GM20000 (cell line): Measurements from ENCODE around the gene GALK2.
"Not testable (repeated sequence)": the region's sequence is repeated elsewhere in the genome, so short reads cannot be mapped to it uniquely, and the experiment has no call there.

Source experiments
- DNase-seq: peaks from one replicate; pipeline ENCODE4 v3.0.0; 2012; ENCODE audit warnings: low spot score
- TF ChIP-seq, protein P1 (sequence below): IDR thresholded peaks from 2 replicates; pipeline ENCODE4 v1.5.1; 2012; ENCODE audit warnings: mild to moderate bottlenecking, control low read depth; ENCODE audit errors: extremely low read depth, missing control alignments

GALK2 gene

DNA sequence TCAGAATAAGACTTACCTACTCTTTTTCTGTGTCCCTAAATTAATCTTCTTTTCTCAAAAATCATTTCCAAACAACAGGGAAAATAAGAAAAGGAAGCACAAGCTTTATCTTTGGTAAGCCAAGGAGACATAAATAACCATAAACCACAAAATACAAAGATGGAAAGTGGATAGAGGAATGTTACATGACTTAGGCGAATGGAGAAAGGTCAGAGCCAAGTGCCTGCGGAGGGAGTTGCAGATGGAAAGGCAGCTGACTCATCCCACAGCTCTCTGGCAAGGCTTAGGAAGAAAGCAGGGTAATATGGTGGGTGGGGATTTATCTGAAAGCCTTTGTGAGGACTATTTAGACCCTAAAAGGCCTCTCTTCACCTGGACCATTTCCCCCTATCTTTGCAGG is 72.8 kb downstream of the GALK2 start:
- no peak for DNase-seq
- TF ChIP-seq, protein P1, sequence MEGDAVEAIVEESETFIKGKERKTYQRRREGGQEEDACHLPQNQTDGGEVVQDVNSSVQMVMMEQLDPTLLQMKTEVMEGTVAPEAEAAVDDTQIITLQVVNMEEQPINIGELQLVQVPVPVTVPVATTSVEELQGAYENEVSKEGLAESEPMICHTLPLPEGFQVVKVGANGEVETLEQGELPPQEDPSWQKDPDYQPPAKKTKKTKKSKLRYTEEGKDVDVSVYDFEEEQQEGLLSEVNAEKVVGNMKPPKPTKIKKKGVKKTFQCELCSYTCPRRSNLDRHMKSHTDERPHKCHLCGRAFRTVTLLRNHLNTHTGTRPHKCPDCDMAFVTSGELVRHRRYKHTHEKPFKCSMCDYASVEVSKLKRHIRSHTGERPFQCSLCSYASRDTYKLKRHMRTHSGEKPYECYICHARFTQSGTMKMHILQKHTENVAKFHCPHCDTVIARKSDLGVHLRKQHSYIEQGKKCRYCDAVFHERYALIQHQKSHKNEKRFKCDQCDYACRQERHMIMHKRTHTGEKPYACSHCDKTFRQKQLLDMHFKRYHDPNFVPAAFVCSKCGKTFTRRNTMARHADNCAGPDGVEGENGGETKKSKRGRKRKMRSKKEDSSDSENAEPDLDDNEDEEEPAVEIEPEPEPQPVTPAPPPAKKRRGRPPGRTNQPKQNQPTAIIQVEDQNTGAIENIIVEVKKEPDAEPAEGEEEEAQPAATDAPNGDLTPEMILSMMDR: no peak

DNA sequence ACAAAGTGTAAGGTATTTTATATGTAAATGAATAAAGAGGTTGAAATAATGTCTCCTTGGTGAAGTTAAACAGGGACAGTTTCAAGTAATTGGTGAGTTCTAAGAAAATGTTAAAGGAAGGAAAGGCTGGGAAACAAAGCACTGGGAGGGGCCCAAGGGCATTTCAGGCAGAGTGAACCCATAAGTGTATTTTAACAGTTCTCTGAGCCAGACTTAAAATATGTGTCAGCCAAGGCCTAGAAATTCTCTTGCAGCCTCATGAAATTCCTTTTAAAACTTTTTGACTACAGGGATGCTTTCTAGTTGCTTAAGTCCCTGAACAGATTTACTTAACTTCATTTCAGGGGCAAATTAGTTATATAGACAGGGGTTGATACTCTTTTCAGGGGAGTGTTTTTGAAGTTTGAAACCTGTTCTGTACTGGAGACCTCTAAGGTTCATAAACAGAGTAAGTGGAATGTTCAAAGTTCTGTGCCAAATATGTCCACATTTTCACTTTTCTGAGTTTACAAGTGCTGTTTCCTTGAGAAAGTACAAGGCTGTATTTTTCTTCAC is 77.6 kb downstream of the GALK2 start:
- DNase-seq: no peak
- TF ChIP-seq, protein P1: no peak

DNA sequence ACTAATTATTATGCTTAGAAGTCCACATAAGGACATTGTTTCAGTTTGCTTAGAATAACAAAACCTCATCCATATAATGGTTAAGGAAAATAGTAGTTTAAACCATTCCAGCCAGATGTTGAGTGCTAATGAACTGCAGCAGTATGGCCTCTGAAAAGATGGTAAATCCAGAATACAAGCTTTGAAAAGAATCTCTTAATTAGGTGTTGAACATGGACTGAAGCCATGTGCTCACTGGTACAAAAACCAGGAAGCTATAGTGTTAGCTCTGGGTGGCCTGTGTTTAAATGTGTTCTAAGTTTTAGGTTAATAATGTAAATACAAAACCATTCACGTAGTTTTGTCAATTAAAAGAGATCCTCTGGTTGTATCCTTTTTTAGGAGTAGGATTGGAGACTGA is 78.2 kb downstream of the GALK2 start:
- no peak for DNase-seq
- TF ChIP-seq, protein P1: no peak

DNA sequence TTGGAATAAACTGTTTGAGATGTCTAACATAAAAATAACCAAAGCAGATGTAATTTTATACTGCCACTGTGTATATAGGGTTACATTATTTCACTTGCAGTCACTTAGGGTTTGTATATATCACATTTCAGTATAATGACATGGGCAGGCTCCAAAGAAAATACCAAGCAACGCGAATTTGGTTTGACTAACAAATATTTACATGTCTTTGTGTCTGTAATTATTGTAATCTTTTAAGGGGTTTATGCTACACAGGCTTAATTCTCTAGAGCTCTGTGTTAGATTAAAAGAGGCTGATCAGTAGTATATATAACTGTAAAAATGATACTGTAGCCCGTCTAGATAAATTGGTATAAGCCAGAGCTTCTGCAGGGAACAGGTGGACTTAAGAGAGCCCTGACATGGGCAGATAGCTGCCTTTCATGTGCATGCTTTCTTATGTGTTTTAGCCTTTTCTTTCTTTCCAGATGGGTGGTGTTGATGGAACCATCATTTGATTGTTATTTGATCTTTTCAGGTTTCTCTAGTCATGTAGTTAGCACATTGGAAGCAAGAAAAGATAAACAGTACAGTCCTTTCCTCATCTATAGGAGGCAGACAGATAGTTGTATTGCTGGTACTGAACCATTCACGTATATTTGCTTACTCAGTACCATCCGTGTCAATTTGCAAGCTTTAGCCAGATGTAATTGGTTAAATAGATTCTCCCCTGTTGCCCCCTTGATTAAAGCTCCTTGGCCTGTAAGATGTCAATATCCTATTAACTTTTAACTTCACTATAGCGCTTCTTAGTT is 86.1 kb downstream of the GALK2 start:
- TF ChIP-seq, protein P1: no peak
- DNase-seq: no peak

DNA sequence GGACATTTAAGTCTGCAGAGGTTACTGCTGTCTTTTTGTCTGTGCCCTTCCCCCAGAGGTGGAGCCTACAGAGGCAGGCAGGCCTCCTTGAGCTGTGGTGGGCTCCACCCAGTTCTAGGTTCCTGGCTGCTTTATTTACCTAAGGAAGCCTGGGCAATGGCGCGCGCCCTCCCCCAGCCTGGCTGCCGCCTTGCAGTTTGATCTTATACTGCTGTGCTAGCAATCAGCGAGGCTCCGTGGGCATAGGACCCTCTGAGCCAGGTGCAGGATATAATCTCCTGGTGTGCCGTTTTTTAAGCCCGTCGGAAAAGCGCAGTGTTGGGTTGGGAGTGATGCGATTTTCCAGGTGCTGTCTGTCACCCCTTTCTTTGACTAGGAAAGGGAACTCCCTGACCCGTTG is 95.1 kb downstream of the GALK2 start:
- DNase-seq: not testable (repeated sequence)

DNA sequence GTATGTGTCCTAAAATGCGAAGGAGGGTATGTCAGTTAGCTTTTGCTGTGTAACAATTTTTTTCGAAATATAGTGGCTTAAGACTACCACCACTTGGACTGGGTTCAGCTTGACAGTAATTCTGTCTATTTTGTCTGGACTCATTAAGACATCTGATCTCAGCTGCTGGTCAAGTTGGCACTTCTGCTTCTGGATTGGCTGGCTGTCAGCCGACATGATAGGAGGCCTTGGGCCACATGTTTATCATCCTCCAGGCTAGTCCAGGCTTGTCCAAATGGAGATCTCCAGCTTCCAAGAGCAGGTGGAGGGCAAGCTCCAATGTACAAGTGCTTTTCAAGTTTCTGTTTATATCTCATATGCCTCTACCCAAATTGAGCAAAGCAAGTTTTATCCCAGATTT is 95.9 kb downstream of the GALK2 start:
- DNase-seq: no peak
- TF ChIP-seq, protein P1: no peak

DNA sequence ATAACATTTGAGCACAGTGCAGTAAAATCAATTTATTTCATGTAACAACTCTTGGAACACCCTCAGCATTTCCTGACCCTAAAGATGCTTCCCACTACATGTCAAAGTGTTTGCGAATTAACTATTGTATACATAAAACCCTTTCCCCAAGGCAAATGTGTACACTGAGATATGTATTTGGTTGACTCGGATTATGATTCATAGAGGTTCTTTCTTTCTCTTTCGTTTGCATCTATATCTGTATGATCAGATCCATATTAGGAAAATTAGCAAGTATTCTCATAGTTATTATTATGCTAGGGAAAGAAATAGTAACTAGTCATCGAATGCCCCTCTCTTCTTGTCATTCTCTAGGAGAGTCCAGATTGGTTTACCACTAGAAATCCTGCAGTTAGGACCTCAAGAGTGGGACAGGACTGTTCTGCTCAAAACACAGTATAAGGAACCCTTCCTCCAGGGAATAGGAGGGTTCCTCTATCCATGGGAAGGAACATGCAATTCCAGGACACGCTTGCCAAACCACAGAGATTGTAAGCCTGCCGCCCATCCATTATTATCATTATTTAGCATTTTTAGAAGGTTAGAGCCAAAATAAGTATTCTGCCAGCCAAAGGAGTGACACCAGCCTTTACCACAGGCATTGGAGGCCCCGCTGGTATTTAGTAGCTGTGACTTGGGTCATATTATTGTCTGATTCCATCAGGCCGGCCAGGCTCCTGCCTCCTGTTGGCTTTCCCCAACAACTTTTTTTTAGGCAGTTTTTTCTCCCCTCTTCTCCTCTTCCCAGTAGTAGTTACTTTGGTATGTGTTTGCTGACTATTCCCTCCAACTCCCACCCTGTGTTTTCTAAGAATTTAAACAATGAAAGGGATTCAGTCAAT is 100.7 kb downstream of the GALK2 start:
- TF ChIP-seq, protein P1: no peak
- no peak for DNase-seq
